Activated naive CD8-positive, alpha-beta T cell treated with anti-CD3 and anti-CD28 coated beads for 36 hours (primary cell): ENCODE results near the gene UBALD2. TPM values are rescaled to one million over a fixed set of nuclear protein-coding genes. Genes with fewer than 3 reads are reported as not detected.
"Not testable (repeated sequence)": the region's sequence is repeated elsewhere in the genome, so short reads cannot be mapped to it uniquely, and the experiment has no call there.

ENCODE experiments used
- DNase-seq: peaks from one replicate; pipeline ENCODE4 v3.0.0; 2021
- H3K27ac Mint-ChIP-seq: one replicate; pipeline ENCODE4 v1.8.0; 2022; ENCODE audit warnings: mild to moderate bottlenecking, moderate library complexity, mixed read lengths
- H3K27me3 Mint-ChIP-seq: one replicate; pipeline ENCODE4 v1.8.0; 2022; ENCODE audit warnings: mild to moderate bottlenecking, mixed read lengths
- H3K36me3 Mint-ChIP-seq: one replicate; pipeline ENCODE4 v1.8.0; 2021; ENCODE audit warnings: mild to moderate bottlenecking, mixed read lengths
- H3K4me1 Mint-ChIP-seq: one replicate; pipeline ENCODE4 v1.8.0; 2021; ENCODE audit warnings: mixed read lengths
- H3K4me3 Mint-ChIP-seq: one replicate; pipeline ENCODE4 v1.8.0; 2022; ENCODE audit warnings: mild to moderate bottlenecking, moderate library complexity, mixed read lengths
- H3K9me3 Mint-ChIP-seq: one replicate; pipeline ENCODE4 v1.8.0; 2022; ENCODE audit warnings: mixed read lengths
- total RNA-seq, 2 experiments: library from RNA; stranded (reverse); gene quantifications; one replicate each; pipeline ENCODE4 v1.2.3, GENCODE V29; 2021

The UBALD2 gene
- 100 to 1,000 TPM; 262 to 268 TPM for total RNA-seq

DNA sequence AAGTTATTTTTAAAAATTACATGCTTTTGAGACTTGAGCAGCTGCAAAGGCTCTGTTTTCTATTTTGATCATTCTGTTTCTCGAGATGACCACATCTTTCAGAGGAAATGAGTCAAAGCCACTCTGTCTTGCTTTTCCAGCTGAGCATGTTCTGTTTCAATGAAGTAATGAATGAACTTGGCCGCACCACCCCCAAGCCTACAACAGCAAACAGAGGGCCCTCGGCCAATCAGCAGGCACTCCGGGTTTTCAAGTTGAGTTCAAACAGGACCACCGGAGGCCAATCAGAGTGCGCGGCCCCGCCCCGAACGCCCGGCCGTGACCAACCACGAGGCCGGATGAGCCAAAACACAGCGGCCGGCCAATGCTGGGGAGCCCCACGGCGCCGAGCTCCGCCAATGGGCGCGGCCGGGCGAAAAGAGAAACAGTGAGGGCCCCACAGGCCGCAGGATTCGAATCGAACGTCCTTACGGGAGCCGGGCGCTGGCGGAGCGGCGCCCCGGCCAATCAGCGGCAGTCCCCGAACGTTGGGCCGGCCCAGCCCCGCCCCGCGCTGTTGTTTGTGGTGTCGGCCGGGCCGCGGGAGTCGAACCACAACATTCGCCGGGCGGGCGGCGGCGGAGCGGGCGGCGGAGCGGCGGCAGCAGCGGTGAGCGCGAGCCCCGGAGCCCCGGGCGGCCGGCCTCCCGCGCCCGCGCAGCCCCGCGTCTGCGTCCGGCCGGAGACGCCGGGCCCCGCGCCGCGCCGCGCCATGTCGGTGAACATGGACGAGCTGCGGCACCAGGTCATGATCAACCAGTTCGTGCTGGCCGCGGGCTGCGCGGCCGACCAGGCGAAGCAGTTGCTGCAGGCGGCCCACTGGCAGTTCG lies at the start of gene UBALD2:
Gene UBALD2, plus strand, starts transcription at position 594 of the 869 bp plus-strand sequence. Its CDS starts 158 bp downstream, at position 752.
- DNase-seq = peak; percentile 99
- H3K4me3 Mint-ChIP-seq = peak within 1 kb of the TSS; percentile 95
- peaks cover 53% of the 10 kb centered on the region for H3K4me1 Mint-ChIP-seq
- H3K9me3 Mint-ChIP-seq = no peaks in the 10 kb centered on the region
- peaks cover 40% of the 10 kb centered on the region for H3K36me3 Mint-ChIP-seq
- H3K27me3 Mint-ChIP-seq = peaks cover 5% of the 10 kb centered on the region
- H3K27ac Mint-ChIP-seq = peak within 1 kb of the TSS; percentile 100

DNA sequence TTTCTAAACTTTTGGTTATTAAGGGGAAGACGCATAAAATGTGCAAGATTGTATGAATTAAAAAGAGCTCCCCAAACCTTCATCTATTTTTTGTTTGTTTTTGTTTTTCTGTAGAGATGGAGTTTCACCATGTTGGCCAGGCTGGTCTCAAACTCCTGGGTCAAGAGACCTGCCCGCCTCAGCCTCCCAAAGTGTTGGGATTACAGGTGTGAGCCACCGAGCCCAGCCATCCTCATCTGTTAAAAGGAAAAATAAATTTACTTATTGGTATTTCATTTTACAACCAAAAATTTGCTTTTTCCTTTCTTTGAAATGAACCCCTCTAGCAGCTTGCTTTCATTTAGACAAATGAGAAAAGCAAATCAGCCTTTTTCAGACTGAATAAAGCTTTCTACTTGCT lies 48.1 kb upstream of the UBALD2 start:
- H3K27ac Mint-ChIP-seq = no peak overlapping the region
- peaks cover 9% of the 10 kb centered on the region for H3K36me3 Mint-ChIP-seq
- no peak overlapping the region for H3K4me3 Mint-ChIP-seq
- no peak for DNase-seq
- H3K9me3 Mint-ChIP-seq = no peaks in the 10 kb centered on the region
- no peaks in the 10 kb centered on the region for H3K27me3 Mint-ChIP-seq
- H3K4me1 Mint-ChIP-seq = peaks cover 40% of the 10 kb centered on the region

DNA sequence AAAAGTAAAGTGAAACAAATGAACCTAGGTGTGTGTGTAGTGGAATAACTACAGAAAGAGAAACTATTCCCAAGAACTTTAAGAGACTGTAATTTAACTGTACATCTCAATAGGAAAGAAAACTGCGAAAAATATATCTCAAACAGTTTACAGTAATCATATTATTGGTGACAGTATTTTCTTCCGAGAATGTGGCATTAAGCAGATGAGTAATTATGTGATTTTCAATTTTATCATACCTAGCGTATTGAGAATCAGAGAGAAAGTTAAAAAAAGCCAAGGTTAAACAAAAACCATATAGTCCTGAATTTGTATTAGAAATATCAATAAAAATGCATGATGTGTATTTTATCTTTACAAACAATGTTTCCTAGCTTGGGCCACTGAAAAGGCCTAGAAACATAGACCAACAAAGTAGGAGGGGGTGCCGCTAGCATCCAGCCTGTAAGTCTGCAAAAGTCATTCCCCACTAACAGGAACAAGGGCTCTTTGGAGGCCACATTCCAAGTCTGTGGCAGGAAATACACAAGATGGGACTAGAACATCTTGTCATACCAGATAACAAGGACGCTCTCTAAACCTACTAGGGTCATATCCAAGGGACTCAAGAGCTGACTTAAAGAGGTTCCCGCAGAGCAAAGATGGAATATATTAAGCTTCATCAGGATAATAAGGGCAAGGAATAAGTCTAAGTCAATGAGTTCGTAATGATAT lies 45.3 kb upstream of the UBALD2 start:
- Mint-ChIP-seq H3K4me3 (no peak overlapping the region), H3K4me1 (peaks cover 38% of the 10 kb centered on the region)

DNA sequence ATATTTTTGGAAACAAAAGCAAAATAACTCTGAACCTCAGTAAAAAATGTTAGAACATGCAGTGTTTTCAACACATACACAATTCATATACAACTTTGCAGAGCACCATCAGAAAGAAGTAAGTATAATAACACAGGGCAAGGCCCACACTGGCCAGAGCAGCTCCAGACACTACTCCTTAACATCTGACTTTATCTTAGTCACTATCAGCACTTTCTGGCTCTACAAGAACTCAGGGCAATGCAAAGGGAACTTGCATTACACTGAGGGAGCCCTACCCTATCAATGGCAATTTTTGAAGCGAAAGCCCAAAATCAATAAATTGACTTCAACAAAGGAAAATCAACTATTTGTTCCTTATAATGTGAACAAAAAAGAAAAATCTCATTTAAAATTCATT lies 41.3 kb upstream of the UBALD2 start:
- Mint-ChIP-seq H3K27ac (no peak overlapping the region), H3K4me1 (peaks cover 25% of the 10 kb centered on the region), H3K36me3 (peaks cover 15% of the 10 kb centered on the region), H3K9me3 (no peaks in the 10 kb centered on the region), H3K4me3 (no peak overlapping the region), H3K27me3 (no peaks in the 10 kb centered on the region)
- DNase-seq = no peak

More for the DNA sequence above, 45.3 kb upstream of the UBALD2 start:
- DNase-seq = no peak
- Mint-ChIP-seq H3K36me3 (peaks cover 6% of the 10 kb centered on the region), H3K27me3 (no peaks in the 10 kb centered on the region), H3K27ac (peak overlapping the region; percentile 56), H3K9me3 (no peaks in the 10 kb centered on the region)

DNA sequence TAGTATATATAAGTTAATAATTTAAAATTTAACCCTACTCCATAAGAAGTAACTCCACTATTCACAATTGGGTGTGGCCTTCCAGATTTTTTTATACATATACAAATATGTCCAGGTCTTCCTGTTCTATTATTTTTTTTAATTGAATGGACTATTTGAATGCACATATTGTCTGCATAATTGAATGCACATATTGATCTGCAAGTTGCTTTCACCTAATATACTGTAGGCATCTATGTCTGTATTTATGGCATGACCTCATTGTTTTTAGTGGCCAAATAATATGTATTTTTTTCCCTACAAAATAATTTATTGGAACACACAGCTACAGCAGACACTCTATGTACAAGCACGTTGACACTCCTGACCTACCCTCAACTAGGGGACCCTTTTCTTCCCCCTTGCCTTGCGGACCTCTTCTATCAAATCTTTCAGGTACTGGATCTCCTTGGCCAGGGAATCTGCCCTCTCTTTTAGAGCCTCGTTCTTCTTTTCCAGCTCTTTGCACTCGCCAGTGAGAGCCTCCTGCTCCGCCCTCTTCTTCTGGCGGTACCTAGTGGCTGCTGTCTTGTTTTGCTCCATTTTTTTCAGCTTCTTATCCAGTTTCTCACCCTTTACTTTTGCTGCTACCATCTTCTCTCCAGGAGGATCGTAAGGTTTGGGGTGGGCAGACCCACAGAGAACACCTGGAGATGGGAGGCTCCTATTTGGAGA lies 39.6 kb upstream of the UBALD2 start:
- H3K9me3 Mint-ChIP-seq, DNase-seq, H3K27me3 Mint-ChIP-seq, H3K4me3 Mint-ChIP-seq, H3K27ac Mint-ChIP-seq: not testable (repeated sequence)
- Mint-ChIP-seq H3K36me3 (peaks cover 22% of the 10 kb centered on the region), H3K4me1 (peaks cover 26% of the 10 kb centered on the region)

DNA sequence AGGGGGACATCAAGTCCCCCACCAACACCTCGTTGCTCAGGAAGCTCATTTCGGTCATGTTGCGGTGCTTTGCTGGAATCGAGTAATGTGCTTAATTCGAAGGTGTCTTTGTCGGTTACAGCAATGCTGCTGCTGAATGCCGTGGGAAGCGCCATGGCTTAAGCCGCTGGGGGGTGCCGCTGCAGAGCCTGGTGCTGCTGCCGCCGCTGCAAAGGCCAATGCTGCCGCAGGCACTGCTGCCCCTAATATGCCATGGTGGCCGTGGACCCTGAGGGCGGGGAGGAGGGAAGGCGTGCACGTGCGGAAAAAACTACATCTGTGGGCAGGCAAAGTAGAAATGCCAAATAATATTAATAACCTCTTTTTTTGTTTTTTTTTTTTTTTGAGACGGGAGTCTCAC lies 38.4 kb upstream of the UBALD2 start:
- Mint-ChIP-seq H3K36me3 (peaks cover 22% of the 10 kb centered on the region), H3K4me1 (peaks cover 23% of the 10 kb centered on the region)
- not testable (repeated sequence) for DNase-seq, H3K27ac Mint-ChIP-seq, H3K9me3 Mint-ChIP-seq, H3K4me3 Mint-ChIP-seq, H3K27me3 Mint-ChIP-seq

DNA sequence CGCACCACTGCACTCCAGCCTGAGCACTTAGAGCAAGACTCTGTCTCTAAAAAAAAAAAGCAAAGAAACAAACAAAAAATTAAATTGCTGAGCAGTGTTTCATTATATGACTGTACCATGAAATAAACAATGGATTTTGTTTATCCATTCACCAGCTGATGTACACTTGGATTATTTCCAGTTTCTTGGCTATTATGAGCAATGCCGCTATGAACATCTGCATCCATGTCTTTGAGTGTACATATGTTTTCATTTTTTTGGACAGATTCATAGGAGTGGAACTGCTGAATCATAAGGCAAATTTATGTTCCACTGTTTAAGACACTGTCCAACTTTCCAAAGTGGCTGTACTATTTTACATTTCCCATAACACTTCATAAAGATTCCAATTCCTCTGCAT lies 32.8 kb upstream of the UBALD2 start:
- Mint-ChIP-seq H3K9me3 (peaks cover 3% of the 10 kb centered on the region), H3K4me1 (peaks cover 50% of the 10 kb centered on the region), H3K4me3 (no peak overlapping the region), H3K27ac (peak overlapping the region; percentile 15), H3K36me3 (peaks cover 27% of the 10 kb centered on the region), H3K27me3 (no peaks in the 10 kb centered on the region)
- DNase-seq = no peak

DNA sequence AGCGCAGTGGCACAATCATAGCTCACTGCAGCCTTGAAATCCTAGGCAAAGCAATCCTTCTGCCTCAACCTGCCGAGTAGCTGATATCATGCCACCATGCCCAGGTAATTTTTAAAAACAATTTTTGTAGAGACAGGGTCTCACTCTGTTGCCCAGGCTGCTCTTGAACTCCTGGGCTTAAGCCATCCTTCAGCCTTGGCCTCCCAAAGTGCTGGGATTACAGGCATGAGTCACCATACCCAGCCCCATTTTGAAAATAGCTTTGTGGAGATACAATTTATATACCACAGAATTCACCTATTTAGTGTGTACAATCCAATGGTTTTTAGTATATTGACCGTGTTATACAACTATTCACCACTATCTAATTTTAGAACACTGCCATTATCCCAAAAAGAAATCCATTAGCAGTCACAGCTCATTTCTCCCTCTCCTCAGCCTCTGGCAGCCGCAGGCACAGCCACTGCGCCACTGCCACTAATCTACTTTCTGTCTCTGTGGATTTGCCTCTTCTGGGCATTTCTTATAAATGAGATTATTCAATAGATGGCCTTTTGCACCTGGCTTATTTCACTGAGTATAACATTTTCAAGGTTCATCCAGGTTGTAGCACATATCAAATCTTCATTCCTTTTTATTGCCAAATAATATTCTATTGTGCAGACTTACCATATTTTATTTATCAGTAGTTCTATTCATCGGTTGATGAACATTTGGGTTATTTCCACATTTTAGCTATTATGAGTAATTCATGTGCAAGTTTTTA lies 31.4 kb upstream of the UBALD2 start:
- no peak for DNase-seq
- H3K9me3 Mint-ChIP-seq = peaks cover 3% of the 10 kb centered on the region
- H3K27ac Mint-ChIP-seq = peak overlapping the region; percentile 5
- no peaks in the 10 kb centered on the region for H3K27me3 Mint-ChIP-seq
- peaks cover 32% of the 10 kb centered on the region for H3K36me3 Mint-ChIP-seq
- no peak overlapping the region for H3K4me3 Mint-ChIP-seq
- peaks cover 57% of the 10 kb centered on the region for H3K4me1 Mint-ChIP-seq

DNA sequence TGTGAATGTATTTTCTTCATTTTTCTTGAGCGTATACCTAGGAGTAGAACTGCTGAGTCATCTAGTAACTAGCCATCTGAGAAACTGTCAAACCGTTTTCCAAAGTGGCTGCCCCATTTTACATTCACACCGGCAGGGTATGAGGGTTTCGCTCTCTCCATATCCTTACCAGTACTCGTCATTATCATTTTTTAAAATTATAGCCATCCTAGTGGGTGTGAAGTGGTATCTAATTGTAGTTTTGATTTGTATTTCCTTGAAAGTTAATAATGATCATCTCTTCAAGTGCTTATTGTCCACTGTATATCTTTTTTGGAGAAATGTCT lies 30.8 kb upstream of the UBALD2 start:
- Mint-ChIP-seq H3K36me3 (peaks cover 29% of the 10 kb centered on the region), H3K9me3 (peaks cover 3% of the 10 kb centered on the region), H3K4me1 (peaks cover 58% of the 10 kb centered on the region), H3K4me3 (no peak overlapping the region), H3K27me3 (no peaks in the 10 kb centered on the region), H3K27ac (peak overlapping the region; percentile 5)
- DNase-seq = no peak

DNA sequence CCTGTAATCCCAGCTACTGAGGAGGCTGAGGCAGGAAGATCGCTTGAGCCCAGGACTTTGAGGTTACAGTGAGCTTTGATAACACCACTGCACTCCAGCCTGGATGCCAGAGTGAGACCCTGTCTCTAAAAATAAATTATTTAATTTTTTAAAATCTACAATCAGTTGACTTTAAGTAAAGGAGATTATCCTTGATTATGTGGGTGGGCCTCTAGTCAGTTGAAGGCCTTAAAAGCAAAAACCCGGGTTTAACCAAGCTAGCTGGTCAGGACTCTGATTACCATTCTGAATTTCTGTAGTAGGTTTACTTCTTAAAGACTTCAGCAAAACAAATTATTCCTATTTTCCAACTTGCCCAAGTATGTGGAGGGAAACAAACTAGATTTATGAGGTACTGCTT lies 29.3 kb upstream of the UBALD2 start:
- DNase-seq = no peak
- Mint-ChIP-seq H3K4me3 (no peak overlapping the region), H3K27ac (no peak overlapping the region), H3K36me3 (peaks cover 26% of the 10 kb centered on the region), H3K9me3 (peaks cover 3% of the 10 kb centered on the region), H3K4me1 (peaks cover 55% of the 10 kb centered on the region), H3K27me3 (no peaks in the 10 kb centered on the region)

DNA sequence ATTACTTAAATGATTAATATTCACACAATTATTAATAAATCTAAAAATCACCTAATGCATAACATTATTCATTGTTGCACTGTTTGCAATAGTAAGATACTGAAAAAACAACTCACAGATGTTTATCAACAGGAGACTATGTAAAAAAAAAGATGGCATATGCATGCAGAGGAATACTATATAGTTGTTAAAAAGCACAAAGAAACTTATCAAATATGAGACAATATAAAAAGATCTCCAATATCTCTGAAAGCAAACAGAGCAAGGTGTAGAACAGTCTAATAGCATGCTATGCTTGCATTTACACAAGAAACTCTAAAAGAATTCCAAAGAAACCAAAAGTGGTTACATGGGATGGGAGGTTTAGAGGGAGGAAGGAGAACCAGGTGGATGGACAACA lies 28.5 kb upstream of the UBALD2 start:
- Mint-ChIP-seq H3K27ac (no peak overlapping the region), H3K4me1 (peaks cover 60% of the 10 kb centered on the region), H3K27me3 (no peaks in the 10 kb centered on the region), H3K4me3 (no peak overlapping the region), H3K9me3 (peaks cover 3% of the 10 kb centered on the region), H3K36me3 (peaks cover 29% of the 10 kb centered on the region)
- DNase-seq = no peak

DNA sequence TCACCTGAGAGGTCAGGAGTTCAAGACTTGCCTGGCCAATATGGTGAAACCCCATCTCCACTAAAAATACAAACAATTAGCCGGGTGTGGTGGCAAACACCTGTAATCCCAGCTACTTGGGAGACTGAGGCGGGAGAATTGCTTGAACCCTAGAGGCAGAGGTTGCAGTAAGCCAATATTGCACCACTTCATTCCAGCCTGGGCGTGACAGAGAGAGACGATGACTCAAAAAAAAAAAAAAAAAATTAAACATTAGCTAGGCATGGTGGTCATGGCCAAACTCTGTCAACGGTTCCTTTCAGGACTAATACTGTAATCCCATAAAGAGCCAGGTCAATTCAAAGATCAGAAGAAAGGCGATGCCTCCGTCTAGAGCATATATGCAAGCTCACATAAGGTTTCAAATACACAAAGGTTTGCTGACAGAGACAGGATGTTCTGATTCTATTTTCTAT lies 27.3 kb upstream of the UBALD2 start:
- peaks cover 29% of the 10 kb centered on the region for H3K36me3 Mint-ChIP-seq
- peaks cover 3% of the 10 kb centered on the region for H3K9me3 Mint-ChIP-seq
- H3K4me3 Mint-ChIP-seq = peak overlapping the region; percentile 82
- H3K27ac Mint-ChIP-seq = no peak overlapping the region
- no peaks in the 10 kb centered on the region for H3K27me3 Mint-ChIP-seq
- peaks cover 55% of the 10 kb centered on the region for H3K4me1 Mint-ChIP-seq
- DNase-seq = no peak

DNA sequence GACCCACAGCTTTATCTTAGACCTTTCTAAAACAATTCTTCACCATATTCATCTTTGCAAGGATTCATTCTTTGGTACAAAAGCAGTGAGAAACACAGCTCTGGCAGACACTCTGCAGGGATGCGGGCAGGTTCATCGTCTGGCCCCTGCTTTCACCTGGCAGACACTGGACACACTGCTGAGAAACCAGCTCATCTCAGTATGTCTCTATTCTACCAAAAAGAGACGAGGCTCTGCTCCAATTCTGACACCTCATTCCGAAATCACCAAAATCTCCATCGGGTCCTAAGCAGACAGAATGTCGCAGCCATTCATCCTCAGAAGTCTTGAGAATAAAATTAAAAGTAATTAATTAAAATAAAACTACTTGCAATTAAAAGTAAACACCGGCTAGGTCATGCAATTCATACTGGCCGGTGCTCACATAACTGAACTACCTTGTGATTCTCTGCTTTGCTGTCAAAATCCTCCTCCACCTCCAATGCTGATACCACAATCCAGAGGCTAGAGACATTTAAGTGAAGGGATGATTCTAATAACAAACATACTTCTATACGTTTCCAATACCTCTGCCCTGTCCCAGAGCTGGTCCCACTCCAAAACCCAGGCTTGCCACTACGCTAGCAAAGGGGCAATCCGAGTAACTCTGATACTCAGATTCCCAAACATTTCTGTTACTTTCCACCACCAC lies 26.2 kb upstream of the UBALD2 start:
- Mint-ChIP-seq H3K4me3 (peak overlapping the region; percentile 82), H3K4me1 (peaks cover 60% of the 10 kb centered on the region), H3K27ac (peak overlapping the region; percentile 79), H3K27me3 (no peaks in the 10 kb centered on the region), H3K36me3 (peaks cover 23% of the 10 kb centered on the region), H3K9me3 (peaks cover 3% of the 10 kb centered on the region)
- no peak for DNase-seq
